HEK293T (cell line): Measurements from ENCODE around the gene PM20D1.

Experiments used
- ARNT ChIP-seq: fragments of 450-650 bp; IDR thresholded peaks from 2 replicates; pipeline ENCODE4 v1.6.1; 2017; ENCODE audit warnings: mild to moderate bottlenecking
- BHLHE40 ChIP-seq: fragments of 450-650 bp; IDR thresholded peaks from 2 replicates; pipeline ENCODE4 v1.6.1; 2016; ENCODE audit warnings: mild to moderate bottlenecking, moderate library complexity, borderline replicate concordance
- CTBP1 ChIP-seq: fragments of 450-650 bp; IDR thresholded peaks from 2 replicates; pipeline ENCODE4 v1.6.1; 2016; ENCODE audit warnings: borderline replicate concordance
- ELF4 ChIP-seq: fragments of 450-650 bp; IDR thresholded peaks from 2 replicates; pipeline ENCODE4 v1.6.1; 2017; ENCODE audit warnings: antibody characterized with exemption
- FOXA1 ChIP-seq: fragments of 450-650 bp; IDR thresholded peaks from 2 replicates; pipeline ENCODE4 v1.6.1; 2016; ENCODE audit warnings: mild to moderate bottlenecking
- FOXK2 ChIP-seq: fragments of 450-650 bp; IDR thresholded peaks from 2 replicates; pipeline ENCODE4 v1.6.1; 2016; ENCODE audit warnings: mild to moderate bottlenecking
- HDGF ChIP-seq: fragments of 450-650 bp; IDR thresholded peaks from 2 replicates; pipeline ENCODE4 v1.6.1; 2017; ENCODE audit warnings: antibody characterized with exemption, borderline replicate concordance
- PKNOX1 ChIP-seq: fragments of 450-650 bp; IDR thresholded peaks from 2 replicates; pipeline ENCODE4 v1.6.1; 2016
- SUZ12 ChIP-seq: fragments of 450-650 bp; IDR thresholded peaks from 2 replicates; pipeline ENCODE4 v1.6.1; 2016; ENCODE audit warnings: mild to moderate bottlenecking
- TARDBP ChIP-seq: fragments of 450-650 bp; IDR thresholded peaks from 2 replicates; pipeline ENCODE4 v1.6.1; 2016

- no peak for TF ChIP-seq HDGF
- TF ChIP-seq ARNT = no peak
- no peak for TF ChIP-seq FOXK2
- no peak for TF ChIP-seq FOXA1
- no peak for TF ChIP-seq CTBP1
- no peak for TF ChIP-seq ELF4
- TF ChIP-seq TARDBP = no peak
- TF ChIP-seq SUZ12 = no peak
- TF ChIP-seq PKNOX1 = no peak
- no peak for TF ChIP-seq BHLHE40
These were observed 47.9 kb downstream of the PM20D1 start for GRCh38 chr1:205802060-205802459.
